HCT116 (cell line): Measurements from ENCODE around the gene CRELD2. TPM values are rescaled to one million over a fixed set of nuclear protein-coding genes. Genes with fewer than 3 reads are reported as not detected.

Source experiments
- ATAC-seq: fragments of 200-7000 bp; cut with Tn5 transposase; 2 replicates; pipeline ENCODE4 v1.9.1; 2020; ENCODE audit warnings: mild to moderate bottlenecking, moderate library complexity
- BruUV-seq: library from RNA; stranded (reverse); fragments of 400-500 nt; replicated peaks from 2 replicates; lab custom pipeline; 2021; lab: Mats Ljungman, UMichigan
- CTCF ChIA-PET: fragments of 300-600 bp; sonication (Branson Sonifier 250); formaldehyde crosslinking; loops from one replicate; lab custom pipeline; 2021; ENCODE audit warnings: antibody characterized with exemption; lab: Charles Lee
- POLR2A ChIA-PET: fragments of 300-600, 350-600 bp; sonication (Branson Sonifier 250); formaldehyde crosslinking; loops from one replicate; lab custom pipeline; 2021; ENCODE audit warnings: antibody characterized with exemption; lab: Charles Lee
- RAD21 ChIA-PET, 2 experiments: fragments of 300-600 bp; sonication (Branson Sonifier 250); formaldehyde crosslinking; loops; one replicate each; lab custom pipeline; 2023; ENCODE audit warnings: low total read pairs in 2 of 2; ENCODE audit not compliant: uncharacterized antibody in 2 of 2, unreplicated experiment in 2 of 2, low non-redundant PET in 1 of 2; lab: Charles Lee
- DNase-seq: peaks from one replicate; pipeline ENCODE4 v3.0.0-alpha.2; 2010; ENCODE audit warnings: low read depth, low spot score
- H2AFZ ChIP-seq: fragments of 200-600 bp; shearing (Covaris generic), sonication (generic); 2 replicates; pipeline ENCODE4 v1.6.1; 2017; ENCODE audit warnings: low read depth, mixed run types, mixed read lengths, antibody characterized with exemption, low read length; ENCODE audit not compliant: poor library complexity, severe bottlenecking
- H3K27ac ChIP-seq: 2 replicates; pipeline ENCODE4 v1.5.1; 2012; ENCODE audit warnings: low read depth, low read length
- H3K27me3 ChIP-seq: fragments of 200-600 bp; sonication (generic); 2 replicates; pipeline ENCODE4 v1.6.1; 2016; ENCODE audit warnings: mixed run types, low read length, mixed read lengths; ENCODE audit not compliant: insufficient read depth
- H3K36me3 ChIP-seq, 2 experiments: fragments of 200-500 bp in 1 of 2; fragments of 200-600 bp in 1 of 2; sonication (Bioruptor generic) in 1 of 2; sonication (generic) in 1 of 2; 2 replicates each; pipeline versions ENCODE4 v1.5.1 to v1.6.1; 2014 to 2016; ENCODE audit warnings: low read length in 2 of 2, inconsistent platforms in 1 of 2, mixed read lengths in 1 of 2, mixed run types in 1 of 2; ENCODE audit not compliant: insufficient read depth in 2 of 2, control insufficient read depth in 1 of 2
- H3K4me1 ChIP-seq, 2 experiments: fragments of 200-600 bp in 1 of 2; sonication (generic) in 1 of 2; 2 replicates each; pipeline versions ENCODE4 v1.5.1 to v1.6.1; 2012 to 2017; ENCODE audit warnings: low read length in 2 of 2, inconsistent platforms in 1 of 2, mild to moderate bottlenecking in 1 of 2, mixed read lengths in 1 of 2, mixed run types in 1 of 2, moderate library complexity in 1 of 2; ENCODE audit not compliant: insufficient read depth in 2 of 2, control insufficient read depth in 1 of 2
- H3K4me2 ChIP-seq: fragments of 200-600 bp; sonication (generic); 2 replicates; pipeline ENCODE4 v1.6.1; 2017; ENCODE audit warnings: mixed run types, low read length, mixed read lengths
- H3K4me3 ChIP-seq, 2 experiments: fragments of 200-600 bp in 1 of 2; sonication (generic) in 1 of 2; replicated peaks in 1 of 2; 2 replicates each; pipeline ENCODE4 v1.5.1; 2011 to 2016; ENCODE audit warnings: low read length in 2 of 2, control low read depth in 1 of 2, low read depth in 1 of 2, mild to moderate bottlenecking in 1 of 2, mixed read lengths in 1 of 2, mixed run types in 1 of 2
- H3K79me2 ChIP-seq: fragments of 200-600 bp; sonication (generic); 2 replicates; pipeline ENCODE4 v1.6.1; 2017; ENCODE audit warnings: mild to moderate bottlenecking, mixed run types, low read length, moderate library complexity, mixed read lengths; ENCODE audit not compliant: insufficient read depth
- H3K9ac ChIP-seq: fragments of 200-600 bp; sonication (generic); 2 replicates; pipeline ENCODE4 v1.6.1; 2016; ENCODE audit warnings: low read length, mixed read lengths
- H3K9me2 ChIP-seq: fragments of 200-600 bp; sonication (generic), shearing (Covaris generic); 2 replicates; pipeline ENCODE4 v1.6.1; 2017; ENCODE audit warnings: mixed run types, mild to moderate bottlenecking, moderate library complexity; ENCODE audit not compliant: insufficient read depth
- H3K9me3 ChIP-seq, 2 experiments: fragments of 200-500 bp in 1 of 2; fragments of 200-600 bp in 1 of 2; sonication (Bioruptor generic) in 1 of 2; sonication (generic) in 1 of 2; 2 replicates each; pipeline ENCODE4 v1.6.1; 2014 to 2017; ENCODE audit warnings: low read length in 2 of 2, mixed read lengths in 2 of 2, inconsistent platforms in 1 of 2, low read depth in 1 of 2, mild to moderate bottlenecking in 1 of 2, mixed run types in 1 of 2, moderate library complexity in 1 of 2; ENCODE audit not compliant: control insufficient read depth in 1 of 2, insufficient read depth in 1 of 2
- H4K20me1 ChIP-seq: fragments of 200-600 bp; sonication (generic), shearing (Covaris generic); 2 replicates; pipeline ENCODE4 v1.6.1; 2017; ENCODE audit warnings: mixed run types, mild to moderate bottlenecking, moderate library complexity; ENCODE audit not compliant: insufficient read depth
- ATF3 ChIP-seq: IDR thresholded peaks from 2 replicates; pipeline ENCODE4 v1.6.1; 2012
- EGR1 ChIP-seq: IDR thresholded peaks from 2 replicates; pipeline ENCODE4 v1.6.1; 2012; ENCODE audit warnings: low read depth
- ELF1 ChIP-seq: IDR thresholded peaks from 2 replicates; pipeline ENCODE4 v1.6.1; 2012; ENCODE audit warnings: low read depth, borderline replicate concordance
- EZH2 ChIP-seq: fragments of 200-600 bp; sonication (generic); IDR thresholded peaks from 2 replicates; pipeline ENCODE4 v1.6.1; 2017; ENCODE audit warnings: antibody characterized with exemption, mixed run types
- FOSL1 ChIP-seq: IDR thresholded peaks from 2 replicates; pipeline ENCODE4 v1.6.1; 2012; ENCODE audit warnings: low read depth
- POLR2A ChIP-seq: IDR thresholded peaks from 2 replicates; pipeline ENCODE4 v1.7.0; 2011; ENCODE audit warnings: borderline replicate concordance; ENCODE audit not compliant: insufficient read depth, insufficient read length; ENCODE audit errors: extremely low read depth
- POLR2AphosphoS5 ChIP-seq: IDR thresholded peaks from 2 replicates; pipeline ENCODE4 v1.6.1; 2011; ENCODE audit warnings: mild to moderate bottlenecking, low read depth, low read length, moderate library complexity
- RAD21 ChIP-seq: IDR thresholded peaks from 2 replicates; pipeline ENCODE4 v1.6.1; 2012; ENCODE audit warnings: low read depth, mild to moderate bottlenecking
- SP1 ChIP-seq: IDR thresholded peaks from 2 replicates; pipeline ENCODE4 v1.6.1; 2012; ENCODE audit warnings: low read depth
- SRF ChIP-seq: IDR thresholded peaks from 2 replicates; pipeline ENCODE4 v1.6.1; 2012; ENCODE audit warnings: low read depth
- YY1 ChIP-seq: IDR thresholded peaks from 2 replicates; pipeline ENCODE4 v1.6.1; 2011; ENCODE audit warnings: low read length, low read depth, moderate library complexity, mild to moderate bottlenecking; ENCODE audit not compliant: insufficient replicate concordance; ENCODE audit errors: extremely low read depth
- ZBTB33 ChIP-seq: IDR thresholded peaks from 2 replicates; pipeline ENCODE4 v1.6.1; 2011; ENCODE audit warnings: mild to moderate bottlenecking, low read length, moderate library complexity; ENCODE audit not compliant: insufficient replicate concordance; ENCODE audit errors: extremely low read depth
- intact Hi-C: fragments of 100-400 bp; cut with micrococcal nuclease; formaldehyde crosslinking; loops from 2 replicates; pipeline ENCODE4 v1.10.0; 2022
- total RNA-seq: library from RNA; stranded (reverse); gene quantifications from one replicate; pipeline ENCODE4 v1.2.1, GENCODE V29; 2021; ENCODE audit not compliant: unreplicated experiment
- TF ChIP-seq, protein P1 (sequence below): IDR thresholded peaks from 2 replicates; pipeline ENCODE4 v1.6.1; 2012

Gene CRELD2
- total RNA-seq, 1 experiment from 2014 or later: 45.8 TPM

DNA sequence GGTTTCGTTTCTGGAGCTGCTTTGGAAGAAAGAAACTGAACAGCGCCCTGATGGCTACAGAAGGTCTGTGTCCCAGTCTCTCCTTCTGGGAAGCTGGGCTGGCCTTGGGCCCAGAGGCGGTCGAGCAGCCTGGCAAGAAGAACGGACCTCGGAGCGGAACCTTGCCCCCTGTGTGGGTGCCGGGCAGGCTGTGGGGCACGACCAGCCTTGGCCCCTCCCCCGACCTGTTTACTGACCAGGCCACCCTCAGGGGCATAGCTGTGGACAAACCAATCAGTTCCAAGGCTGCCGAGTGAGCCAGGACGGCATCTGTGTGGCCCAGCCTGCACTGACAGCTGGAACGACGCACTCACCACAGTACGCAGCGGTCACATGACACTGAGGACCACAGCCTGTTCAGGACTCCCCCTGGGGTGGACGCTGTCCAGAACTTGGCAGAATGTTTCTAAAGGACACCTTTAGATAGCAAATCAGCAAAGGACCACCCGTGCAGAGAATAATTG, 49.3 kb downstream of the CRELD2 start:
- RAD21 ChIA-PET: no interaction called here
- no peaks in the 10 kb centered on the region for H3K27me3 ChIP-seq
- CTCF ChIA-PET: no interaction called here
- H3K9ac ChIP-seq: no peak overlapping the region
- intact Hi-C loops: no loop called here
- BruUV-seq: no TSS peak
- no peaks in the 10 kb centered on the region for H3K9me2 ChIP-seq
- TF ChIP-seq EGR1: no peak
- no peak for TF ChIP-seq ATF3
- no peak for TF ChIP-seq SRF
- no peak for TF ChIP-seq ELF1
- TF ChIP-seq, protein P1, sequence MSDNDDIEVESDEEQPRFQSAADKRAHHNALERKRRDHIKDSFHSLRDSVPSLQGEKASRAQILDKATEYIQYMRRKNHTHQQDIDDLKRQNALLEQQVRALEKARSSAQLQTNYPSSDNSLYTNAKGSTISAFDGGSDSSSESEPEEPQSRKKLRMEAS: no peak
- peak overlapping the region; percentile 48; the same call in 1 of the 2 replicates for H3K27ac ChIP-seq
- no peaks in the 10 kb centered on the region for H3K9me3 ChIP-seq
- H3K79me2 ChIP-seq: peaks cover 27% of the 10 kb centered on the region
- peaks cover 18 to 22% of the 10 kb centered on the region in 2 experiments; a peak in 3 of 4 replicates for H3K36me3 ChIP-seq
- H3K4me3 ChIP-seq: no peak overlapping the region
- peaks cover 42 to 85% of the 10 kb centered on the region in 2 experiments for H3K4me1 ChIP-seq
- peaks cover 13% of the 10 kb centered on the region; the same call in 1 of the 2 replicates for H4K20me1 ChIP-seq
- POLR2A ChIA-PET: interaction anchor here (0.6 kb wide), 1 partner anchor 33 kb away, joined by 4 read pairs; no protein-coding TSS in a partner anchor
- DNase-seq (no peak), ATAC-seq (no peak)
- H3K4me2 ChIP-seq: no peak overlapping the region
- no peak overlapping the region for H2AFZ ChIP-seq

DNA sequence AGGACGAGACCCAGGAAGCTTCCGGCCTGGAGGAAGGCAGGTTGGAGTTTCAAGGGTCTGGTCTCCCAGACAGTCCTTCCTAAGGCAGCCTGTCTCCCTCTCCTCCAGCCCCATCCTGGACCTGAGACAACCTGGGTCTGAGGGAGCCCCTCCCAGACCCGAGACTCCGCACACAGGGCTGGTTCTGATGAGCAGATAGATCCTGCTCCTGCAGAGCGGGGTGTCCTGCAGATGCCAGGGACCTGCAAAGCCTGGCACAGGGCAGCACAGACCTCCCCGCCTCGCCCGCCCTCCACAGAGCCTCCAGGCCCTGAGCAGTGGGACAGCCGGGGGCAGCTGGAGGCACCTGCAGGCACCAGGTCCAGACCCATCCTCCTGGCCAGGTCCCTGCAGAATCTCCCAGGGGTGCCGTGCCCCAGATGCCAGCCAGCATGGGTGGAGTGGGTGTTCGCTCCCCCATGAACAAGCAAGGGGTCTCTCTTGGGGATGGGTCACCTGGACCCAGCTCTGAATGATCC, 49.9 kb downstream of the CRELD2 start:
- H3K9ac ChIP-seq: no peak overlapping the region
- peaks cover 12 to 15% of the 10 kb centered on the region in 2 experiments; a peak in 3 of 4 replicates for H3K36me3 ChIP-seq
- ChIA-PET RAD21 (no interaction called here), CTCF (no interaction called here), POLR2A (no interaction called here)
- H3K9me3 ChIP-seq: no peaks in the 10 kb centered on the region
- no peak overlapping the region for H3K4me3 ChIP-seq
- H3K27me3 ChIP-seq: no peaks in the 10 kb centered on the region
- intact Hi-C loops: no loop called here
- peaks cover 40 to 85% of the 10 kb centered on the region in 2 experiments for H3K4me1 ChIP-seq
- H3K27ac ChIP-seq: peak overlapping the region; percentile 70; the same call in 1 of the 2 replicates
- ATAC-seq: no peak
- DNase-seq: no peak
- BruUV-seq: no TSS peak
- H3K9me2 ChIP-seq: no peaks in the 10 kb centered on the region
- peaks cover 8% of the 10 kb centered on the region; the same call in 1 of the 2 replicates for H4K20me1 ChIP-seq
- peaks cover 21% of the 10 kb centered on the region for H3K79me2 ChIP-seq
- TF ChIP-seq RAD21: no peak
- TF ChIP-seq FOSL1: no peak
- TF ChIP-seq ZBTB33: no peak
- TF ChIP-seq SP1: no peak
- TF ChIP-seq, protein P1: no peak
- no peak for TF ChIP-seq ATF3
- no peak for TF ChIP-seq POLR2A
- no peak for TF ChIP-seq EGR1
- no peak for TF ChIP-seq YY1
- TF ChIP-seq POLR2AphosphoS5: no peak
- no peak for TF ChIP-seq EZH2
- H2AFZ ChIP-seq: no peak overlapping the region
- H3K4me2 ChIP-seq: no peak overlapping the region
